H9 (cell line): ENCODE data around the gene SLC16A14. TPM values are rescaled to one million over a fixed set of nuclear protein-coding genes. Genes with fewer than 3 reads are reported as not detected.

Source experiments
- DNase-seq: peaks from one replicate; pipeline ENCODE4 v3.0.0-alpha.2; 2017
- H2AFZ ChIP-seq: one replicate; pipeline ENCODE4 v1.6.1; 2013; ENCODE audit warnings: mild to moderate bottlenecking, low read length, control low read depth, moderate library complexity
- H2AK5ac ChIP-seq: 2 replicates; pipeline ENCODE4 v1.6.1; 2013; ENCODE audit warnings: low read length, control low read depth, mixed read lengths; ENCODE audit not compliant: insufficient read length
- H2BK120ac ChIP-seq: one replicate; pipeline ENCODE4 v1.6.1; 2013; ENCODE audit warnings: low read depth, mild to moderate bottlenecking, low read length, control low read depth, inconsistent platforms; ENCODE audit not compliant: poor library complexity, severe bottlenecking
- H2BK12ac ChIP-seq: 2 replicates; pipeline ENCODE4 v1.6.1; 2013; ENCODE audit warnings: low read length, control low read depth, mixed read lengths, low read depth; ENCODE audit not compliant: insufficient read length
- H2BK15ac ChIP-seq: 2 replicates; pipeline ENCODE4 v1.6.1; 2013; ENCODE audit warnings: low read depth, low read length, control low read depth
- H2BK20ac ChIP-seq: one replicate; pipeline ENCODE4 v1.6.1; 2013; ENCODE audit warnings: low read depth, mild to moderate bottlenecking, low read length, control low read depth, inconsistent platforms; ENCODE audit not compliant: poor library complexity, severe bottlenecking
- H2BK5ac ChIP-seq: 2 replicates; pipeline ENCODE4 v1.6.1; 2013; ENCODE audit warnings: low read length, control low read depth, mixed read lengths; ENCODE audit not compliant: insufficient read length
- H3K14ac ChIP-seq: 2 replicates; pipeline ENCODE4 v1.6.1; 2013; ENCODE audit warnings: low read length, control low read depth; ENCODE audit not compliant: insufficient read depth
- H3K18ac ChIP-seq: 2 replicates; pipeline ENCODE4 v1.6.1; 2013; ENCODE audit warnings: low read depth, mild to moderate bottlenecking, mixed read lengths, low read length, control low read depth; ENCODE audit not compliant: insufficient read length
- H3K23ac ChIP-seq: 2 replicates; pipeline ENCODE4 v1.6.1; 2013; ENCODE audit warnings: low read length, control low read depth, mixed read lengths, low read depth; ENCODE audit not compliant: insufficient read length
- H3K23me2 ChIP-seq: 2 replicates; pipeline ENCODE4 v1.6.1; 2013; ENCODE audit warnings: low read depth, mild to moderate bottlenecking, mixed read lengths, low read length, control low read depth; ENCODE audit not compliant: insufficient read length, poor library complexity, severe bottlenecking
- H3K27ac ChIP-seq: 2 replicates; pipeline ENCODE4 v1.5.1; 2013; ENCODE audit warnings: low read length, control low read depth, mixed read lengths, low read depth; ENCODE audit not compliant: insufficient read length
- H3K27me3 ChIP-seq: 2 replicates; pipeline ENCODE4 v1.6.1; 2013; ENCODE audit warnings: low read length, control low read depth, inconsistent platforms; ENCODE audit not compliant: insufficient read depth
- H3K4ac ChIP-seq: 2 replicates; pipeline ENCODE4 v1.6.1; 2013; ENCODE audit warnings: low read depth, mild to moderate bottlenecking, control low read depth, inconsistent platforms, low read length, moderate library complexity
- H3K4me1 ChIP-seq: 2 replicates; pipeline ENCODE4 v1.6.1; 2013; ENCODE audit warnings: low read length, control low read depth, inconsistent platforms; ENCODE audit not compliant: insufficient read depth
- H3K4me2 ChIP-seq: 2 replicates; pipeline ENCODE4 v1.6.1; 2013; ENCODE audit warnings: low read length, control low read depth, mixed read lengths; ENCODE audit not compliant: insufficient read length, insufficient read depth
- H3K56ac ChIP-seq: 2 replicates; pipeline ENCODE4 v1.6.1; 2013; ENCODE audit warnings: low read depth, mild to moderate bottlenecking, mixed read lengths, low read length, control low read depth; ENCODE audit not compliant: insufficient read length
- H3K79me1 ChIP-seq: 2 replicates; pipeline ENCODE4 v1.6.1; 2013; ENCODE audit warnings: low read depth, mild to moderate bottlenecking, moderate library complexity, low read length, control low read depth, inconsistent platforms; ENCODE audit not compliant: insufficient read depth, poor library complexity, severe bottlenecking
- H3K79me2 ChIP-seq: 2 replicates; pipeline ENCODE4 v1.6.1; 2013; ENCODE audit warnings: low read length, control low read depth, inconsistent platforms; ENCODE audit not compliant: insufficient read depth
- H3K9ac ChIP-seq: 2 replicates; pipeline ENCODE4 v1.6.1; 2013; ENCODE audit warnings: low read length, control low read depth, mixed read lengths; ENCODE audit not compliant: insufficient read length; ENCODE audit errors: extremely low read depth
- H3K9me3 ChIP-seq: one replicate; pipeline ENCODE4 v1.6.1; 2013; ENCODE audit warnings: low read depth, low read length, inconsistent platforms; ENCODE audit not compliant: control insufficient read depth
- H3T11ph ChIP-seq: one replicate; pipeline ENCODE4 v1.6.1; 2013; ENCODE audit warnings: mild to moderate bottlenecking, low read length, control low read depth, inconsistent platforms
- H4K20me1 ChIP-seq: one replicate; pipeline ENCODE4 v1.6.1; 2013; ENCODE audit not compliant: control insufficient read depth, insufficient read length, insufficient read depth
- H4K5ac ChIP-seq: 2 replicates; pipeline ENCODE4 v1.6.1; 2013; ENCODE audit warnings: low read depth, mild to moderate bottlenecking, mixed read lengths, low read length, control low read depth; ENCODE audit not compliant: insufficient read length
- H4K8ac ChIP-seq: replicated peaks from 2 replicates; pipeline ENCODE4 v1.6.1; 2013; ENCODE audit warnings: low read length, control low read depth, mixed read lengths, low read depth; ENCODE audit not compliant: insufficient read length
- H4K91ac ChIP-seq: 2 replicates; pipeline ENCODE4 v1.6.1; 2013; ENCODE audit warnings: low read depth, mild to moderate bottlenecking, moderate library complexity, mixed read lengths, low read length, control low read depth; ENCODE audit not compliant: insufficient read length
- H3K27ac Mint-ChIP-seq, 3 experiments: 2 replicates in 2 of 3; 3 replicates in 1 of 3; pipeline ENCODE4 v1.8.0; 2020 to 2021; ENCODE audit warnings: mixed read lengths in 3 of 3, mild to moderate bottlenecking in 1 of 3, moderate library complexity in 1 of 3
- H3K27me3 Mint-ChIP-seq: 2 replicates; pipeline ENCODE4 v1.8.0; 2021; ENCODE audit warnings: low read depth, mild to moderate bottlenecking, moderate library complexity, mixed read lengths
- H3K36me3 Mint-ChIP-seq, 3 experiments: 2 replicates in 2 of 3; 3 replicates in 1 of 3; pipeline ENCODE4 v1.8.0; 2020 to 2021; ENCODE audit warnings: low read depth in 3 of 3, mixed read lengths in 3 of 3; ENCODE audit not compliant: insufficient read depth in 1 of 3
- H3K4me1 Mint-ChIP-seq, 2 experiments: 2 replicates each; pipeline ENCODE4 v1.8.0; 2020; ENCODE audit warnings: mixed read lengths in 2 of 2
- H3K4me3 Mint-ChIP-seq, 2 experiments: 2 replicates in 1 of 2; 3 replicates in 1 of 2; pipeline ENCODE4 v1.8.0; 2020 to 2021; ENCODE audit warnings: mild to moderate bottlenecking in 2 of 2, mixed read lengths in 2 of 2, moderate library complexity in 1 of 2
- H3K9me3 Mint-ChIP-seq, 2 experiments: 2 replicates in 1 of 2; 3 replicates in 1 of 2; pipeline ENCODE4 v1.8.0; 2020; ENCODE audit warnings: mild to moderate bottlenecking in 2 of 2, mixed read lengths in 2 of 2, moderate library complexity in 1 of 2
- CTCF ChIP-seq: fragments of 200-600 bp; sonication (generic); conservative IDR thresholded peaks from 3 replicates; pipeline ENCODE4 v1.8.0; 2021; ENCODE audit warnings: antibody characterized with exemption, mild to moderate bottlenecking
- WGBS: extraction: QIAGEN DNeasy Blood & Tissue Kit; methylation state at CpG from one replicate; pipeline ENCODE4 v1.1.7; 2013; ENCODE audit warnings: missing lambda C conversion rate, low lambda C conversion rate, mixed read lengths; ENCODE audit not compliant: insufficient read length; ENCODE audit errors: extremely low coverage; 5-methylcytosine and 5-hydroxymethylcytosine counted together
- total RNA-seq: library from RNA; stranded (reverse); gene quantifications from 2 replicates; pipeline ENCODE4 v1.2.1, GENCODE V29; 2021

Gene SLC16A14
- total RNA-seq, 1 experiment from 2014 or later, result 0.61 TPM

GRCh38 chr2:230052299-230052698 is 16.4 kb downstream of the SLC16A14 start:
- WGBS, result no CpG with 5 or more reads among the region's 2 CpGs
- no peak overlapping the region for H4K5ac ChIP-seq
- H3K18ac ChIP-seq, result no peak overlapping the region
- H3K4ac ChIP-seq, result no peak overlapping the region
- no peak overlapping the region for H3K4me3 Mint-ChIP-seq
- no peaks in the 10 kb centered on the region for H3K36me3 Mint-ChIP-seq
- no peak overlapping the region for H2BK12ac ChIP-seq
- no peak for DNase-seq
- H2AK5ac ChIP-seq, result no peak overlapping the region
- no peaks in the 10 kb centered on the region for H3K9me3 Mint-ChIP-seq
- no peak overlapping the region for H3T11ph ChIP-seq
- H3K23ac ChIP-seq, result no peak overlapping the region
- H4K8ac ChIP-seq, result no peak overlapping the region
- no peaks in the 10 kb centered on the region for H3K27me3 Mint-ChIP-seq
- no peaks in the 10 kb centered on the region for H3K27me3 ChIP-seq
- H2BK120ac ChIP-seq, result no peak overlapping the region
- no peak overlapping the region for H3K14ac ChIP-seq
- H3K56ac ChIP-seq, result no peak overlapping the region
- no peaks in the 10 kb centered on the region for H3K79me1 ChIP-seq
- TF ChIP-seq CTCF, result no peak
- no peaks in the 10 kb centered on the region; the same call in 1 of the 2 replicates for H3K4me1 ChIP-seq
- no peak overlapping the region for H3K27ac ChIP-seq
- H2BK20ac ChIP-seq, result no peak overlapping the region
- H3K79me2 ChIP-seq, result no peaks in the 10 kb centered on the region
- no peak overlapping the region for H2AFZ ChIP-seq
- H3K23me2 ChIP-seq, result no peaks in the 10 kb centered on the region
- H2BK15ac ChIP-seq, result no peak overlapping the region
- no peaks in the 10 kb centered on the region for H3K9me3 ChIP-seq
- H4K91ac ChIP-seq, result no peak overlapping the region
- H3K4me2 ChIP-seq, result no peak overlapping the region
- H2BK5ac ChIP-seq, result no peak overlapping the region
- H3K4me1 Mint-ChIP-seq, result peaks cover 3% of the 10 kb centered on the region in 2 experiments; a peak in 1 of 4 replicates
- no peaks in the 10 kb centered on the region for H4K20me1 ChIP-seq
- H3K9ac ChIP-seq, result no peak overlapping the region
- H3K27ac Mint-ChIP-seq, result no peak overlapping the region
